Testis (tissue), 2 donors: ENCODE data around the gene AKIP1.

Experiments used
- POLR2A ChIP-seq: fragments of 450-650 bp; IDR thresholded peaks from one replicate; pipeline ENCODE4 v1.6.1; 2017; ENCODE audit warnings: antibody characterized with exemption, mild to moderate bottlenecking, moderate library complexity
- TF ChIP-seq, protein P1 (sequence below), 3 experiments: fragments of 450-650 bp in 2 of 3; fragments of 200-600 bp in 1 of 3; sonication (generic) in 1 of 3; IDR thresholded peaks; one replicate each; pipeline ENCODE4 v1.5.1; 2016 to 2019; ENCODE audit warnings: antibody characterized with exemption in 3 of 3, mild to moderate bottlenecking in 2 of 3, moderate library complexity in 1 of 3

DNA sequence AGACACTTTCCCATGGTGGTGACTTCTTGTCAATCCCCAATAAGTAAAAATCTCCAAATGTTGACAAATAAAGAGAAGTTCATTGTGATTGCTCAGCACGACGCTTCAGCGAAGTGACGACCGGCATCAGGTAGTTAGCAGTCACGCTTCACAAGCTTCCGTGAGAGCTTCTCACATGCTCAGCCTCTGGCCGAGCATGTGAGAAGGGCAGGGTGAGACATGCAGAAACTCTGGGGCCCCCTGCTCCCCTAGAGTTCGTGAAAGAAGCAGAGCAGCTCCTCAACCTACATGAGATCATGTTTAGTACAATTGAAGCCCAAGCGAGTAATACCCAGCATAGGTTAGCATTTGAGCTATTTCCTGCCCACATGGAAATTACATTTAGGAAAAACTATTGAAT lies 26.2 kb downstream of the AKIP1 start:
- TF ChIP-seq, protein P1, sequence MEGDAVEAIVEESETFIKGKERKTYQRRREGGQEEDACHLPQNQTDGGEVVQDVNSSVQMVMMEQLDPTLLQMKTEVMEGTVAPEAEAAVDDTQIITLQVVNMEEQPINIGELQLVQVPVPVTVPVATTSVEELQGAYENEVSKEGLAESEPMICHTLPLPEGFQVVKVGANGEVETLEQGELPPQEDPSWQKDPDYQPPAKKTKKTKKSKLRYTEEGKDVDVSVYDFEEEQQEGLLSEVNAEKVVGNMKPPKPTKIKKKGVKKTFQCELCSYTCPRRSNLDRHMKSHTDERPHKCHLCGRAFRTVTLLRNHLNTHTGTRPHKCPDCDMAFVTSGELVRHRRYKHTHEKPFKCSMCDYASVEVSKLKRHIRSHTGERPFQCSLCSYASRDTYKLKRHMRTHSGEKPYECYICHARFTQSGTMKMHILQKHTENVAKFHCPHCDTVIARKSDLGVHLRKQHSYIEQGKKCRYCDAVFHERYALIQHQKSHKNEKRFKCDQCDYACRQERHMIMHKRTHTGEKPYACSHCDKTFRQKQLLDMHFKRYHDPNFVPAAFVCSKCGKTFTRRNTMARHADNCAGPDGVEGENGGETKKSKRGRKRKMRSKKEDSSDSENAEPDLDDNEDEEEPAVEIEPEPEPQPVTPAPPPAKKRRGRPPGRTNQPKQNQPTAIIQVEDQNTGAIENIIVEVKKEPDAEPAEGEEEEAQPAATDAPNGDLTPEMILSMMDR (IDR thresholded peaks at IDR 0.05): no peak
- no peak for TF ChIP-seq POLR2A
